Activated naive CD8-positive, alpha-beta T cell treated with anti-CD3 and anti-CD28 coated beads, Interleukin-2, amount 10 ng/mL, durations not matched to agents 7 days and 5 days (primary cell): ENCODE results near the gene EML4. TPM values are rescaled to one million over a fixed set of nuclear protein-coding genes. Genes with fewer than 3 reads are reported as not detected.

Experiments
- ATAC-seq: fragments of 150-1000 bp; cut with Tn5 transposase; one replicate; pipeline ENCODE4 v1.10.0; 2021; ENCODE audit warnings: low read depth, moderate library complexity
- POLR2A ChIA-PET: fragments of 350-600 bp; sonication (Branson Sonifier 250); formaldehyde crosslinking; loops from one replicate; lab custom pipeline; 2021; ENCODE audit warnings: antibody characterized with exemption; lab: Charles Lee
- DNase-seq: peaks from one replicate; pipeline ENCODE4 v3.0.0; 2021
- H3K27ac Mint-ChIP-seq: one replicate; pipeline ENCODE4 v1.8.0; 2022; ENCODE audit warnings: mild to moderate bottlenecking, mixed read lengths
- H3K27me3 Mint-ChIP-seq: one replicate; pipeline ENCODE4 v1.8.0; 2022; ENCODE audit warnings: mild to moderate bottlenecking, moderate library complexity, mixed read lengths
- H3K36me3 Mint-ChIP-seq: one replicate; pipeline ENCODE4 v1.8.0; 2021; ENCODE audit warnings: mild to moderate bottlenecking, mixed read lengths
- H3K4me1 Mint-ChIP-seq: one replicate; pipeline ENCODE4 v1.8.0; 2021; ENCODE audit warnings: mixed read lengths
- H3K4me3 Mint-ChIP-seq: one replicate; pipeline ENCODE4 v1.8.0; 2022; ENCODE audit warnings: mild to moderate bottlenecking, moderate library complexity, mixed read lengths
- H3K9me3 Mint-ChIP-seq: one replicate; pipeline ENCODE4 v1.8.0; 2021; ENCODE audit warnings: mixed read lengths
- total RNA-seq, 2 experiments: library from RNA; stranded (reverse); gene quantifications; one replicate each; pipeline ENCODE4 v1.2.3, GENCODE V29; 2021

The EML4 gene
- total RNA-seq, 2 experiments from 2014 or later: 111 to 119 TPM

DNA sequence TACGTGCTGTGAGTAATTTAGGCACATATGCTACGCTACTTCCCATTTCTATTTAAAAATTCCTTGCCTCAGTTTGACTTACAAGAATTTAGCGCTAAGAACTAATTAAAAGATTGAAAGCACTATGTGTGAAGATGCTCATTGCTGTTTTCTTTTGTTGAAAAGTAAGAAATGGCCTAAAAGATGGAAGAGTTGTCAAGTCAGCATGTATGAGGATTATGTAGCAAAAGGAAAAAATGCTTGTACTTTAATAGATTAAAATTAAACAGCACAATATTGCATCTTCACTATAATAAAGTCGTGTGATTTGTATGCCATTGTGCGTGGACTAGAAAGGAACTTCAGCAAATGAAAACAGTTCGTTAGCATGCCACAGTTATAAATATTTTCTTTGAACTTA lies 114.9 kb downstream of the EML4 start:
- Mint-ChIP-seq H3K27ac (no peak overlapping the region), H3K9me3 (no peaks in the 10 kb centered on the region), H3K4me3 (no peak overlapping the region), H3K4me1 (peaks cover 17% of the 10 kb centered on the region), H3K27me3 (no peaks in the 10 kb centered on the region), H3K36me3 (peaks cover 32% of the 10 kb centered on the region)
- ATAC-seq (no peak), DNase-seq (no peak)
- POLR2A ChIA-PET: no interaction called here

- H3K27me3 Mint-ChIP-seq: no peaks in the 10 kb centered on the region
- no peak for DNase-seq
- POLR2A ChIA-PET: no interaction called here
- no peaks in the 10 kb centered on the region for H3K9me3 Mint-ChIP-seq
- peak overlapping the region; percentile 10 for H3K27ac Mint-ChIP-seq
- no peak overlapping the region for H3K4me3 Mint-ChIP-seq
- peaks cover 23% of the 10 kb centered on the region for H3K4me1 Mint-ChIP-seq
- ATAC-seq: no peak
- peaks cover 35% of the 10 kb centered on the region for H3K36me3 Mint-ChIP-seq
These were observed 117.3 kb downstream of the EML4 start for GRCh38 chr2:42286268-42286946.

GRCh38 chr2:42288811-42289210 lies 119.7 kb downstream of the EML4 start:
- Mint-ChIP-seq H3K9me3 (no peaks in the 10 kb centered on the region), H3K4me3 (no peak overlapping the region), H3K27me3 (no peaks in the 10 kb centered on the region), H3K4me1 (peaks cover 21% of the 10 kb centered on the region), H3K27ac (no peak overlapping the region), H3K36me3 (peaks cover 44% of the 10 kb centered on the region)
- POLR2A ChIA-PET: no interaction called here
- DNase-seq: no peak
- ATAC-seq: no peak

DNA sequence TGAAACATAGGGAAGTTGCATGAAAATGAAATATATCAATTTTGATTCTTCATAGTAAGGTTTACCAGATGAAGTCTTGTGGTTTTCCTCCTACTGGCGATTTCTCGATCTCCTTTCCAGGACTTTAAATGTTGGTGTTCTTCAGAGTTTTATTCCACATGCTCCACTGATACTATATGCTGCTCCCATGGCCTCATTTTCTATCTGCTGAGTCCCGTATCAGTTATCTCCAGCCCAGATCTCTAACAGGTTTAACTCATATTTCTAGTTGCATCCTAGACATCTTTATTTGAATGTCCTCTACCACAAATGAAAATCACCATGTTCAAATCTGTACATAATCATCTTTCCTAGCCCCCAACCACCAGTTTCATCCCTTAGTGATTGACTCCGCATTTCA lies 120.1 kb downstream of the EML4 start:
- POLR2A ChIA-PET: interaction anchor here (0.8 kb wide), 1 partner anchor 45 kb away, joined by 3 read pairs; no protein-coding TSS in a partner anchor
- DNase-seq (no peak), ATAC-seq (no peak)
- Mint-ChIP-seq H3K27me3 (no peaks in the 10 kb centered on the region), H3K9me3 (no peaks in the 10 kb centered on the region), H3K4me1 (peaks cover 21% of the 10 kb centered on the region), H3K36me3 (peaks cover 46% of the 10 kb centered on the region), H3K27ac (peak overlapping the region; percentile 0), H3K4me3 (no peak overlapping the region)

DNA sequence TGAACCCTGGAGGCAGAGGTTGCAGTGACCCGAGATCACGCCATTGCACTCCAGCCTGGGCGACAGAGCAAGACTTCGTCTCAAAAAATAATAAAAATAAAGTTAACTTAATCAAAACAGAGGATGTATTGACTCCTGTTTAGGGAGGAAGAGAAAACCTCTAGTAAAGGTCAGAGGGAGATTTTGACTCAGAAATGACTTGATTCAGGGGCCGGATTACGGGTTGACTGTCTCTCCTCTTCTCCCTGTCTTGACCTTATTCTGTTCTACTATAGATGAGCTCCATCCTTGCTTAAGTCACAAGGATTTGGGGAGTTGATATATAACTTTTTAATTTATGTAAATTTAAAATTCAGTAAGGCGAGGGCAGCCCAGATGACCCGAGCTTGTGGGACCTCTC lies 120.9 kb downstream of the EML4 start:
- peaks cover 21% of the 10 kb centered on the region for H3K4me1 Mint-ChIP-seq
- POLR2A ChIA-PET: interaction anchor here (0.8 kb wide), 1 partner anchor 44 kb away, joined by 3 read pairs; no protein-coding TSS in a partner anchor
- H3K27ac Mint-ChIP-seq: no peak overlapping the region
- no peak for DNase-seq
- ATAC-seq: no peak
- H3K4me3 Mint-ChIP-seq: no peak overlapping the region
- no peaks in the 10 kb centered on the region for H3K9me3 Mint-ChIP-seq
- no peaks in the 10 kb centered on the region for H3K27me3 Mint-ChIP-seq
- peaks cover 48% of the 10 kb centered on the region for H3K36me3 Mint-ChIP-seq

DNA sequence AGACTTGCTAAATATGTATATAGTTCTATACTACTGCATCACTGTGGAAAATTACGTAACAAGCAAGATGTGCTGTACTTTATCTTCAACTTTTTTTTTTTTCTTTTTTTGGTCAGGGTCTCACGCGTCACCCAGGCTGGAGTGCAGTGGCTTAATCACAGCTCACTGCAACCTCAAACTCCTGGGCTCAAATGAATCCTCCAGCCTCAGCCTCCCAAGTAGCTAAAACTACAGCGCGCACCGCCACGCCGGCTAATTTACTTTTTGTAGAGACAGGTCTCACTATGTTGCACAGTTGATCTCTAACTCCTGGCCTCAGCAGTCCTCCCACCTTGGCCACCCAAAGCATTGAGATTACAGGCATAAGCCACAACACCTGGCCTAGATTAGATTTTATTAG lies 123.9 kb downstream of the EML4 start:
- H3K27me3 Mint-ChIP-seq: no peaks in the 10 kb centered on the region
- POLR2A ChIA-PET: no interaction called here
- DNase-seq: no peak
- H3K27ac Mint-ChIP-seq: no peak overlapping the region
- H3K4me3 Mint-ChIP-seq: no peak overlapping the region
- no peak for ATAC-seq
- peaks cover 60% of the 10 kb centered on the region for H3K36me3 Mint-ChIP-seq
- H3K4me1 Mint-ChIP-seq: peaks cover 27% of the 10 kb centered on the region
- H3K9me3 Mint-ChIP-seq: no peaks in the 10 kb centered on the region

- H3K4me3 Mint-ChIP-seq: peak overlapping the region; percentile 28
- no peak for ATAC-seq
- peaks cover 67% of the 10 kb centered on the region for H3K36me3 Mint-ChIP-seq
- H3K27ac Mint-ChIP-seq: peak overlapping the region; percentile 72
- H3K9me3 Mint-ChIP-seq: no peaks in the 10 kb centered on the region
- POLR2A ChIA-PET: no interaction called here
- peaks cover 34% of the 10 kb centered on the region for H3K4me1 Mint-ChIP-seq
- no peak for DNase-seq
- no peaks in the 10 kb centered on the region for H3K27me3 Mint-ChIP-seq
These were observed 127.1 kb downstream of the EML4 start for GRCh38 chr2:42296226-42296625.

DNA sequence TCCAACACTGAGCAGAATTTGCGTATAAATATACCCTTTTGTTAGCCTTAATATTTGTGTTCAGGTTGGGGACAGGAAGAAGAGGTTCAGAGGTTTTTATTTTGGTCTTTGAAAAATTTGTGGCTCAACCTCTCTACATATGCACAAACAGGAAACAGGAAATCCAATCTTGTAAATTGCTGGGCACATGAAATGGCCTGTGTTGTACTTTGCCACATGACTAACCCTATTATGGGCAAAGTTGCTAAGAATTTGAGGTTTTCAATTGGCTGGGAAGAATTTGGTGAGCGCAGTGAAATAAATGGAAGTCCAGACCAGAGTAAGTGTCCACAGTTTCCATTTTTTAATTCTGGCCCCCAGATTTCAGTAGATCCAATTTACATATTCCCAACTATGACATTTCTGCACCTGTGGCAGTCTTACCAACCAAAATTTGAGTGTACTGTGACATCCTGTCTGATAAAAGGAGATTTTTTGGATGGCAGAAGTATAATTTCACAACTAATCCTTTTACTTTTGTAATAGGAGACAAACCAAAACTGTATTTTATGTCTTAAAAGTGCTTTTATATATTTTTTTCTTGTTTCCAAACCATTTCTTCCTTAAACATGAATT lies 128.3 kb downstream of the EML4 start:
- H3K4me3 Mint-ChIP-seq: peak overlapping the region; percentile 66
- H3K9me3 Mint-ChIP-seq: no peaks in the 10 kb centered on the region
- no peaks in the 10 kb centered on the region for H3K27me3 Mint-ChIP-seq
- H3K36me3 Mint-ChIP-seq: peaks cover 57% of the 10 kb centered on the region
- ATAC-seq: peak; percentile 78
- peak overlapping the region; percentile 81 for H3K27ac Mint-ChIP-seq
- no peak for DNase-seq
- H3K4me1 Mint-ChIP-seq: peaks cover 34% of the 10 kb centered on the region
- POLR2A ChIA-PET: no interaction called here

- H3K36me3 Mint-ChIP-seq: peaks cover 56% of the 10 kb centered on the region
- no peaks in the 10 kb centered on the region for H3K27me3 Mint-ChIP-seq
- peak overlapping the region; percentile 72 for H3K27ac Mint-ChIP-seq
- H3K4me1 Mint-ChIP-seq: peaks cover 34% of the 10 kb centered on the region
- ATAC-seq (no peak), DNase-seq (no peak)
- H3K9me3 Mint-ChIP-seq: no peaks in the 10 kb centered on the region
- POLR2A ChIA-PET: interaction anchor here (1.2 kb wide), 1 partner anchor 63 kb away, joined by 3 read pairs; the partner anchor contains the start of gene COX7A2L
- H3K4me3 Mint-ChIP-seq: peak overlapping the region; percentile 6
These were observed 129.0 kb downstream of the EML4 start for GRCh38 chr2:42298132-42298531.

- Mint-ChIP-seq H3K4me3 (peak overlapping the region; percentile 22), H3K4me1 (peaks cover 36% of the 10 kb centered on the region), H3K9me3 (no peaks in the 10 kb centered on the region), H3K27me3 (no peaks in the 10 kb centered on the region), H3K27ac (peak overlapping the region; percentile 70), H3K36me3 (peaks cover 60% of the 10 kb centered on the region)
- ATAC-seq (peak; percentile 60), DNase-seq (no peak)
- POLR2A ChIA-PET: interaction anchor here (0.6 to 1.2 kb wide), 2 partner anchors 29 to 62 kb away, joined by 3 read pairs; partner anchors contain the start of gene COX7A2L
These were observed 130.0 kb downstream of the EML4 start for GRCh38 chr2:42298996-42299754.

DNA sequence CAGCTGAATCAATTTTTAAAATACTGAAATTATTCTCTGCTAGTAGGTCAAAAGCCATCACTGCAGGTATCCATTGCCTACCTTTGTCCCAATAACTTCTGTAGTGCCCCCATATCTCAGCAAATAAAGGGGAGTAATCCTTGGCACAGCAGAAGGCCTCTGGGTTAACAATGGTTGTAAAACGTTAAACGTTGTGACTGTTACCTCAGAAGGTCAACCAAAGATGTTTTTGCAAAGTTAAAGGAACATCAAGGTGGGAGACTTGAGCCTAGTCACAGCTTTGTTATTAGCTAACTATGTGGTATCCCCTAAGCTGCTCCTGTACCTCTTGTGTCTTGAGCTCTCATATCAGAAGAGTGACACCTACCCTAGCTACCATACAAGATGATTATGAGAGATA lies 131.4 kb downstream of the EML4 start:
- no peak for ATAC-seq
- no peaks in the 10 kb centered on the region for H3K9me3 Mint-ChIP-seq
- POLR2A ChIA-PET: no interaction called here
- DNase-seq: no peak
- no peaks in the 10 kb centered on the region for H3K27me3 Mint-ChIP-seq
- H3K27ac Mint-ChIP-seq: no peak overlapping the region
- peaks cover 56% of the 10 kb centered on the region for H3K36me3 Mint-ChIP-seq
- H3K4me3 Mint-ChIP-seq: no peak overlapping the region
- H3K4me1 Mint-ChIP-seq: peaks cover 36% of the 10 kb centered on the region

DNA sequence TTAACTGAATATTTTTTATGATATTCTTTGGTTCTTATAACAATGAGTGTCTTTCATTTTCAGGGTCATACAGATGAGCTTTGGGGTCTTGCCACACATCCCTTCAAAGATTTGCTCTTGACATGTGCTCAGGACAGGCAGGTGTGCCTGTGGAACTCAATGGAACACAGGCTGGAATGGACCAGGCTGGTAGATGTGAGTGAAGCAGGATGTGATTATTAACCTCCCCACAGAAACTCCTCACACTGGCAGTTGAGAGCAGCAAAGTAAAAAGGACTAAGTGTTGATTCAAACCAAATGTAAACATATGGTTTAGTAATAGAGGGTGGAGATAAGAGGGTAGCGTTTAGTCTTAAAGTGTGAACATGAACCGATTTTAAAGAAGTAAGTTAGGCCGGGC lies 134.1 kb downstream of the EML4 start:
- DNase-seq (no peak), ATAC-seq (no peak)
- Mint-ChIP-seq H3K4me3 (no peak overlapping the region), H3K36me3 (peaks cover 48% of the 10 kb centered on the region), H3K27me3 (no peaks in the 10 kb centered on the region), H3K9me3 (no peaks in the 10 kb centered on the region), H3K27ac (no peak overlapping the region), H3K4me1 (peaks cover 23% of the 10 kb centered on the region)
- POLR2A ChIA-PET: no interaction called here

GRCh38 chr2:42304059-42304713 lies 135.0 kb downstream of the EML4 start:
- Mint-ChIP-seq H3K36me3 (peaks cover 47% of the 10 kb centered on the region), H3K9me3 (no peaks in the 10 kb centered on the region), H3K27me3 (no peaks in the 10 kb centered on the region), H3K27ac (no peak overlapping the region), H3K4me3 (no peak overlapping the region), H3K4me1 (peaks cover 15% of the 10 kb centered on the region)
- DNase-seq (no peak), ATAC-seq (no peak)
- POLR2A ChIA-PET: no interaction called here
